AG04450 (cell line): Measurements from ENCODE around the gene TRMT1. TPM values are rescaled to one million over a fixed set of nuclear protein-coding genes. Genes with fewer than 3 reads are reported as not detected.

Source experiments
- CTCF ChIA-PET: fragments of 300-600, 350-600 bp; formaldehyde crosslinking; extraction: SDS; loops from one replicate; lab custom pipeline; 2022; ENCODE audit warnings: antibody characterized with exemption, inconsistent platforms; lab: Charles Lee
- POLR2A ChIA-PET: fragments of 350-600 bp; formaldehyde crosslinking; extraction: SDS; loops from one replicate; lab custom pipeline; 2021; ENCODE audit warnings: antibody characterized with exemption, inconsistent platforms; lab: Yijun Ruan, JAX
- DNase-seq: peaks from one replicate; pipeline ENCODE4 v3.0.0-alpha.2; 2011; ENCODE audit warnings: low read depth, low spot score
- H3K27ac ChIP-seq: one replicate; pipeline ENCODE4 v1.5.1; 2012; ENCODE audit warnings: low read depth, low read length, control low read depth
- H3K27me3 ChIP-seq: one replicate; pipeline ENCODE4 v1.6.0; 2012; ENCODE audit warnings: low read length; ENCODE audit not compliant: control insufficient read depth, insufficient read depth
- H3K4me3 ChIP-seq: 2 replicates; pipeline ENCODE4 v1.5.1; 2011; ENCODE audit warnings: mild to moderate bottlenecking, low read depth, low read length, control low read depth
- H3K9me3 ChIP-seq: 2 replicates; pipeline ENCODE4 v1.5.1; 2012; ENCODE audit warnings: low read length; ENCODE audit not compliant: control insufficient read depth, insufficient read depth
- polyA plus RNA-seq: library from polyadenylated mRNA; depleted of rRNA; stranded (reverse); fragments of >200 nt; gene quantifications from 2 replicates; pipeline ENCODE4 v1.2.3, GENCODE V29; 2011
- TF ChIP-seq, protein P1 (sequence below): IDR thresholded peaks from 2 replicates; pipeline ENCODE4 v1.5.1; 2011; ENCODE audit warnings: low read depth, low read length, control low read depth, inconsistent platforms

The TRMT1 gene
- polyA plus RNA-seq, 1 experiment = 17.3 TPM

GRCh38 chr19:13155472-13156359 lies 39.2 kb upstream of the TRMT1 start:
- peak overlapping the region; percentile 97 for H3K4me3 ChIP-seq
- POLR2A ChIA-PET = interaction anchor here (0.5 to 2.5 kb wide), 9 partner anchors 8 to 432 kb away, joined by 3 to 37 read pairs (median 4); no protein-coding TSS in a partner anchor
- H3K9me3 ChIP-seq = peaks cover 6% of the 10 kb centered on the region; the same call in 1 of the 2 replicates
- no peaks in the 10 kb centered on the region for H3K27me3 ChIP-seq
- CTCF ChIA-PET = interaction anchor here (0.8 to 1.8 kb wide), 4 partner anchors 24 to 178 kb away, joined by 3 to 6 read pairs (median 4); no protein-coding TSS in a partner anchor
- TF ChIP-seq, protein P1, sequence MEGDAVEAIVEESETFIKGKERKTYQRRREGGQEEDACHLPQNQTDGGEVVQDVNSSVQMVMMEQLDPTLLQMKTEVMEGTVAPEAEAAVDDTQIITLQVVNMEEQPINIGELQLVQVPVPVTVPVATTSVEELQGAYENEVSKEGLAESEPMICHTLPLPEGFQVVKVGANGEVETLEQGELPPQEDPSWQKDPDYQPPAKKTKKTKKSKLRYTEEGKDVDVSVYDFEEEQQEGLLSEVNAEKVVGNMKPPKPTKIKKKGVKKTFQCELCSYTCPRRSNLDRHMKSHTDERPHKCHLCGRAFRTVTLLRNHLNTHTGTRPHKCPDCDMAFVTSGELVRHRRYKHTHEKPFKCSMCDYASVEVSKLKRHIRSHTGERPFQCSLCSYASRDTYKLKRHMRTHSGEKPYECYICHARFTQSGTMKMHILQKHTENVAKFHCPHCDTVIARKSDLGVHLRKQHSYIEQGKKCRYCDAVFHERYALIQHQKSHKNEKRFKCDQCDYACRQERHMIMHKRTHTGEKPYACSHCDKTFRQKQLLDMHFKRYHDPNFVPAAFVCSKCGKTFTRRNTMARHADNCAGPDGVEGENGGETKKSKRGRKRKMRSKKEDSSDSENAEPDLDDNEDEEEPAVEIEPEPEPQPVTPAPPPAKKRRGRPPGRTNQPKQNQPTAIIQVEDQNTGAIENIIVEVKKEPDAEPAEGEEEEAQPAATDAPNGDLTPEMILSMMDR = no peak
- DNase-seq = no peak
- peak overlapping the region; percentile 96 for H3K27ac ChIP-seq

DNA sequence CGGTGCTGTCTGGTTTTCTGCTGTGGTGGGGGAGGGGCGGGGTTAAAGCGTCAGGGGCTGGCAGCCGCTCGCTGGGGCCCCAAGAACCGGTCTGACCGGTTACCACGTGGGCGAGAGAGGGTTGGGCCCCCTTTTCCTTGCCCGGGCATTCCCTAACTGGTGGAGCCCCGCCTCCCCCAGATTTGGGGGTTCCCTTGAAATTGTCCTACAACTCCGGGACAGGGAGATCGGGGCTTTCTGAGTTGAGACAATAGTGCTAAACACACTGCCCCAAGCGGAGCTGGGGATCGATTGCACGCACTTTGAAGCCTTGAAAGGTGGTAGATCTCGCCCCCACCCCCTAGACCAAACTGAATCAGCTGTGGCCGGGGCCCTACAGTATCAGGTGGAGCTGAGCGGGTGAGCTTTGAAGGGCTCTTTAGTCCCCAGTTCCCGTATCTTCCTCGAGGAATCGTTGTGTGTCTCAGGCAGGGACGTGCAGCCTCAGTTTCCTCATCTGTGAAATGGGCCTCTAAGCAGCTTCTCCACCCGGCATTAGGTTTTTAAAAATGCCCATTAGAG lies 38.5 kb upstream of the TRMT1 start:
- no peak for DNase-seq
- H3K27ac ChIP-seq = peak overlapping the region; percentile 96
- CTCF ChIA-PET = interaction anchor here (0.8 to 1.8 kb wide), 4 partner anchors 23 to 177 kb away, joined by 3 to 6 read pairs (median 4); no protein-coding TSS in a partner anchor
- TF ChIP-seq, protein P1 = peak; percentile 32; the same call in 1 of the 2 replicates
- H3K4me3 ChIP-seq = peak overlapping the region; percentile 97
- no peaks in the 10 kb centered on the region for H3K27me3 ChIP-seq
- POLR2A ChIA-PET = interaction anchor here (0.6 to 2.5 kb wide), 7 partner anchors 8 to 432 kb away, joined by 3 to 37 read pairs (median 4); no protein-coding TSS in a partner anchor
- H3K9me3 ChIP-seq = peaks cover 6% of the 10 kb centered on the region; the same call in 1 of the 2 replicates

- peak; percentile 86 for DNase-seq
- ChIA-PET POLR2A (interaction anchor here (0.6 to 2.5 kb wide), 9 partner anchors 9 to 108 kb away, joined by 3 to 37 read pairs (median 3); partner anchors contain the start of gene NACC1), CTCF (interaction anchor here (1.4 to 1.8 kb wide), 2 partner anchors 108 to 177 kb away, joined by 5 to 6 read pairs; no protein-coding TSS in a partner anchor)
- no peaks in the 10 kb centered on the region for H3K27me3 ChIP-seq
- peak overlapping the region; percentile 96 for H3K27ac ChIP-seq
- TF ChIP-seq, protein P1 = no peak
- peak overlapping the region; percentile 97 for H3K4me3 ChIP-seq
- H3K9me3 ChIP-seq = peaks cover 6% of the 10 kb centered on the region; the same call in 1 of the 2 replicates
Observed at GRCh38 chr19:13154241-13154778, 37.8 kb upstream of the TRMT1 start.

- ChIA-PET POLR2A (interaction anchor here (0.6 to 2.5 kb wide), 14 partner anchors 9 to 207 kb away, joined by 3 to 37 read pairs (median 4); partner anchors contain the start of gene NACC1), CTCF (no interaction called here)
- DNase-seq = no peak
- H3K27ac ChIP-seq = peak overlapping the region; percentile 96
- peaks cover 6% of the 10 kb centered on the region; the same call in 1 of the 2 replicates for H3K9me3 ChIP-seq
- H3K4me3 ChIP-seq = peak overlapping the region; percentile 97
- TF ChIP-seq, protein P1 = peak; percentile 12
- H3K27me3 ChIP-seq = no peaks in the 10 kb centered on the region
Observed at GRCh38 chr19:13153569-13154240, 37.2 kb upstream of the TRMT1 start.
